VCaP (cell line): Measurements from ENCODE around the gene LGALS1.

Source experiments
- H3K27ac ChIP-seq: fragments of 450-650 bp; 2 replicates; pipeline ENCODE4 v1.5.1; 2017
- TF ChIP-seq, protein P1 (sequence below): fragments of 450-650 bp; conservative IDR thresholded peaks from 2 replicates; pipeline ENCODE4 v1.5.1; 2017; ENCODE audit warnings: mild to moderate bottlenecking, moderate library complexity

Gene LGALS1

DNA sequence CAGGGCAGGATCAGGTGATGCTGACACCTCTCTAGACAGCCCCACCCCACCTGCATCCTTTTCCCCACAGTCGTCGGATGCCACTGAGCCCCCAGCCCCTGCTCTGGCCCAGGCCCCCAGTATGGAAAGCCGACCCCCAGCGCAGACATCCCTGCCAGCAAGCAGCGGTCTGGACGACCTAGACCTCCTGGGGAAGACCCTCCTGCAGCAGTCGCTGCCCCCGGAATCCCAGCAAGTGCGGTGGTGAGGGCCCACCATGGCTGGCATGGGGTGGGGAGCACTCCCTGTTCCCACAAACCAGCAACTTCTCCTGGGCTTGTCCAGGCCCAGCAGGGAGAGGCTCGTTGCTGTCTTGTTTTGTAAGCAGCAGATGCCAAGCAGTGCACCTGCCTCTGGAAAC, 45.5 kb upstream of the LGALS1 start:
- TF ChIP-seq, protein P1, sequence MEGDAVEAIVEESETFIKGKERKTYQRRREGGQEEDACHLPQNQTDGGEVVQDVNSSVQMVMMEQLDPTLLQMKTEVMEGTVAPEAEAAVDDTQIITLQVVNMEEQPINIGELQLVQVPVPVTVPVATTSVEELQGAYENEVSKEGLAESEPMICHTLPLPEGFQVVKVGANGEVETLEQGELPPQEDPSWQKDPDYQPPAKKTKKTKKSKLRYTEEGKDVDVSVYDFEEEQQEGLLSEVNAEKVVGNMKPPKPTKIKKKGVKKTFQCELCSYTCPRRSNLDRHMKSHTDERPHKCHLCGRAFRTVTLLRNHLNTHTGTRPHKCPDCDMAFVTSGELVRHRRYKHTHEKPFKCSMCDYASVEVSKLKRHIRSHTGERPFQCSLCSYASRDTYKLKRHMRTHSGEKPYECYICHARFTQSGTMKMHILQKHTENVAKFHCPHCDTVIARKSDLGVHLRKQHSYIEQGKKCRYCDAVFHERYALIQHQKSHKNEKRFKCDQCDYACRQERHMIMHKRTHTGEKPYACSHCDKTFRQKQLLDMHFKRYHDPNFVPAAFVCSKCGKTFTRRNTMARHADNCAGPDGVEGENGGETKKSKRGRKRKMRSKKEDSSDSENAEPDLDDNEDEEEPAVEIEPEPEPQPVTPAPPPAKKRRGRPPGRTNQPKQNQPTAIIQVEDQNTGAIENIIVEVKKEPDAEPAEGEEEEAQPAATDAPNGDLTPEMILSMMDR, result no peak
- no peak overlapping the region for H3K27ac ChIP-seq

DNA sequence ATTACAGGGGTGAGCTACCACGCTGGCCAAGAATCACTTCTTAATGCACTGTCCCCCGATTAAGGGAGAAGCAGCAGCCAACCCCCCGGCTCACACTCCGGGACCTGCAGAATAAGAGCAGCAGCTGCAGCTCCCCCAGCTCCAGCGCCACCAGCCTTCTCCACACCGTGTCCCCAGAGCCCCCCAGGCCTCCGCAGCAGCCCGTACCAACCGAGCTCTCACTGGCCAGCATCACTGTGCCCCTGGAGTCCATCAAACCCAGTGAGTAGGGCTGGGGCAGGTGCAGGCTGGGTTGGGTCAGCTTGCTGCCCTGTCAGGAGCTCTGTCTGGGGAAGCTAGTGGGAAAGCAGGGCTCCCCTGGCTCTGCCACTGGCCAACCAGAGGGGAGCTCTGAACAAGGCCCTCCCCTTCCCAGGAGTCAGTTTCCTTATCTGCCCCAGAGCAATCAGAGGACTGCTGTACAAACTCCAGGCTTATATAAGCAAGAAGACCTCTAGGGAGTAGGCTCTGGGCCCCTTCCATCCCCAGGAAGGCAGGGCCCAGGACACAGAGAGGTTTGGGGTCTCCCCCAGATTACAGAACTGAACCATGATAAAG, 44.5 kb upstream of the LGALS1 start:
- TF ChIP-seq, protein P1, result no peak
- H3K27ac ChIP-seq, result no peak overlapping the region

DNA sequence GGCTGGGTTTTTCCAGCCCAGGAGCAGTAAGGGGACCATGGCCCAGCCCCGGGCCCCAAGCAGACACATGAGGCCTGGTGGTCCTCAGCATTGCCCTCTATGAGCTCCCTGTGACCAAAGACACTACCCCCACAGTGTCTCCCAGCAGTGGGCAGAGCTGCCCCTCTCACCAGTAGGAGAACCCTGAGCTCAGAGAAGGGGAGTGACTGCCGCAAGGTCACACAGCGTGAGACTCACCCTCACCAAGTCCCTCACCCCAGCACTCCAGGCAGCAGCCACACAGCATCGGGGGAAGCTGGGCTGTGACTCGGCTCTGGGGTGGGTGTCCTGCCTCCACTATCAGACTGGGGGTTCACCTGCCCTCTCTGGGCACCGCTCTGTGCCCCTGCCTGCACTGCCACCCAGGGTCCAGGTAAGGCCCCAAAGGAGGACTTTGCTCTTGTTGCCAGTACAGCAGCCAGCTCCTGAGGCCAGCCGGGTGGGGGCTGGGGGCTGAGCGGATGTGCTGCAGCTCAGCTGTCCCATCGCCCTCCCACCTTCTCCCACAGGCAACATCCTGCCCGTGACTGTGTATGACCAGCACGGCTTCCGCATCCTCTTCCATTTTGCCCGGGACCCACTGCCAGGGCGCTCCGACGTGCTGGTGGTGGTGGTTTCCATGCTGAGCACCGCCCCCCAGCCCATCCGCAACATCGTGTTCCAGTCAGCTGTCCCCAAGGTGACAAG, 43.8 kb upstream of the LGALS1 start:
- TF ChIP-seq, protein P1, result no peak
- no peak overlapping the region for H3K27ac ChIP-seq

DNA sequence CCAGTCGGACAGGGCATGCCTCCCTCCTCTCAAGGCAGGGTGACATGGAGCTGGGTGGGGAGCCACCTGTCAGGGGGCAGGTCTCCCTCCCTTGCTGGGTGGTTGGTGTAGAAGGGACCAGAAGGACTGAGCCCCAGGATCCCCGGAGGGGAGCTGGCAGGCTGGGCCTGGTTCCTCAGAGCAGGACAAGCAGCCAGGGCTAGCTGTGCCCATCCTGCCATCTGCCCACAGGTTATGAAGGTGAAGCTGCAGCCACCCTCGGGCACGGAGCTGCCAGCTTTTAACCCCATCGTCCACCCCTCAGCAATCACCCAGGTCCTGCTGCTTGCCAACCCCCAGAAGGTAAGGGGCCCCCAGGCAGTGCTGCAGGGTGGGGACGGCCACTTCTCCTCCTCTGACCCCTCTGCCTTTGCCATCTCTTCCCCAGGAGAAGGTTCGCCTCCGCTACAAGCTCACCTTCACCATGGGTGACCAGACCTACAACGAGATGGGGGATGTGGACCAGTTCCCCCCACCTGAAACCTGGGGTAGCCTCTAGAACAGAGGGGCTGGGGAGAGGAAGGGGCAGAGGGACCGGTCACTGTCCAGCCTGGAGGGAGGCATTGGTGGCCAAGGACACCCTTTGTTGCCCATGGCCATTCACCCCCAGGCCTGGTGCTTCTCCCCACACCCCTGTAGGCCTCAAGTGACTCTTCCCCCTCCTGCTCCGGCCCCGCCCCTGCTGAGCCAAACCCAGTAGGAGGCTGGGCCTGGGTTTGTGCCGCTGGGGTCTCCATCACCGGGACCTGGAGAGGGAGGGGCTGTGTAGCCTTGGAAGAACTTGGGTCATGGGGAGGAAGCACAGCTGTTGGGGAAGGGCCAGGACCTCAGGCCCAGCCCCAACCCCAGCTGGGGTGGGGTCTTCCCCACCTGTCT, 43.0 kb upstream of the LGALS1 start:
- H3K27ac ChIP-seq, result no peak overlapping the region
- TF ChIP-seq, protein P1, result no peak

DNA sequence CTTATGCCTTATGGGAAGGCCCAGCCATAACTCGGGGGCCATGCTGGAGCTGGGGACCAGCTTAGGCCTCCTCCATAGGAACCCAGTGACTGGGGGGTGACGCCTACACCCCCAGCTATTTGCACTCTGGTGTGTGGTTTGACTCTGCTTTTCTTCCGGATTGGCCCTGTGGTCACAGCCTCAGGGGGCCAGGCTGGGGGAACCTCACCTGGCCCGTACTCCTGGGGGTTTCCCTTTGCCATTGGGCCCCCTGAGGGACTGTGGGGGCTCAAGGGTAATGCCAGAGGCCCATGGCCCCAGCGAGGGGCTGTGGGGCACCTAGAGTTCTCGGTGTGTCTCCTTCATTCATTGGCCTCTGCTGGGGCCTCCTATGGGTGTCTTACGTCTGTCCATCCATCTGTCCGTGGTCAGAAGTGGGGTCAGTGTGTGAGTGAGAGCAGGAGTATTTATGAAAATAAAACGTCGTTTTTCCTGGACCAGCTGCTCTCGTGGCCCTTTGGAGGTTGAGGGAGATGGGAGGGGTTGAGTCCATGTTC, 42.3 kb upstream of the LGALS1 start:
- TF ChIP-seq, protein P1, result no peak
- no peak overlapping the region for H3K27ac ChIP-seq

DNA sequence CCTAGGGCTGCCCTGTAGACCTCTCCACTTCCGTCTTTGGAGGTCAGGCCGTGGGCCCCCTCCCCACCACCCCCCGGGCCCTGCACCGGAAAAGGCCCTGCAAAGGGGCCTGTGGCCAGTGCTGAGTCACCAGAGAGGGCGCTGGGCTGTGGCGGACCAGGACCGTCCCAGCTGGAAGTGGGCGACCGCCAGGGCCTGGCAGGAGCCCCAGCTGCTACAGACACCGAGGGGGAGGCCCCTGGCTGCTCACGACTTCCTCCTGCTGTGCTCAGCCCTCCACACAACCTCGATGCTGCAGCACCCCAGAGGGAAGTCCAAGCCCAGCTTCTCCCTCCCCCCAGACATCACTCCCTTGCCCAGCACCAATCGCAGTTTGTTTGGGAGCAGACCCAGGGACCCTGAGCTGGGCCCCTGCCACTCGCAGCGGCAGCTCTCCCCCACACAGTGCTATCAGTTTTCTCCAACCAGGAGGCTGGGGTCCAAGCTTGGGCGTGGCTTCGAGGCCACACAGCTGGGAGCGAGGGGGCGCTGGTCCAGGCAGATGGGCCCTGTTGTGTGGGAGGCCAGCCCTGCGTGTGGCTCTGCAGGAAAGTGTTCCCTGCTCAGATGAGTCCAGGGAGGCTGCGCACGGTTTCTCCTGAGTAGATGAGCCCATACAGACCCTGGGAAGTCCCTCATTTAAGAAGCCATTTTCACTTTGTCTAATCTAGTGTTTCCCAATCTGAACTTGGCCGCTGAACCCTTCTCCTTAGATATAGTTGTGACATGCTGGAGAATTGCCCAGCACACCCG, 41.6 kb upstream of the LGALS1 start:
- H3K27ac ChIP-seq, result no peak overlapping the region
- TF ChIP-seq, protein P1, result no peak
